ENCODE data around the gene NPAS3. TPM values are rescaled to one million over a fixed set of nuclear protein-coding genes. Genes with fewer than 3 reads are reported as not detected.

Gene NPAS3
- total RNA-seq, 4 donors from 2014 or later = 0.13 to 1.1 (median 0.47) TPM; not detected in 1

- 41 to 51% methylated on average over 10 to 11 of the region's 11 CpGs for WGBS, 2 donors
- Histone ChIP-seq H3K36me3 (no peaks in the 10 kb centered on the region), H3K27me3 (no peaks in the 10 kb centered on the region), H3K4me1 (peaks cover 0 to 6% (median 0%) of the 10 kb centered on the region in 3 donors), H3K27ac (no peak overlapping the region), H3K4me3 (no peak overlapping the region), H3K9me3 (no peaks in the 10 kb centered on the region)
- no peak for TF ChIP-seq CTCF (IDR thresholded peaks at IDR 0.05)
- TF ChIP-seq POLR2A (IDR thresholded peaks at IDR 0.05) = no peak
- no peak for DNase-seq
- intact Hi-C loops (cut with DNase I) = no loop called here
Observed at GRCh38 chr14:33774723-33775470, 836.2 kb downstream of the NPAS3 start.

GRCh38 chr14:33776871-33777270 is 838.2 kb downstream of the NPAS3 start:
- Histone ChIP-seq H3K27me3 (no peaks in the 10 kb centered on the region), H3K4me3 (no peak overlapping the region), H3K27ac (no peak overlapping the region), H3K4me1 (peaks cover 0 to 6% (median 0%) of the 10 kb centered on the region in 3 donors), H3K9me3 (no peaks in the 10 kb centered on the region), H3K36me3 (no peaks in the 10 kb centered on the region)
- no peak for DNase-seq
- TF ChIP-seq CTCF (IDR thresholded peaks at IDR 0.05) (no peak), POLR2A (IDR thresholded peaks at IDR 0.05) (no peak)
- WGBS, 2 donors = 86 to 93% methylated on average over 6 of the region's 6 CpGs
- intact Hi-C loops (cut with DNase I) = no loop called here

GRCh38 chr14:33777681-33778080 is 839.0 kb downstream of the NPAS3 start:
- Histone ChIP-seq H3K9me3 (no peaks in the 10 kb centered on the region), H3K27me3 (no peaks in the 10 kb centered on the region), H3K4me3 (no peak overlapping the region), H3K4me1 (peaks cover 0 to 6% (median 0%) of the 10 kb centered on the region in 3 donors), H3K36me3 (no peaks in the 10 kb centered on the region), H3K27ac (no peak overlapping the region)
- TF ChIP-seq POLR2A (IDR thresholded peaks at IDR 0.05) (no peak), CTCF (IDR thresholded peaks at IDR 0.05) (no peak)
- DNase-seq = no peak
- intact Hi-C loops (cut with DNase I) = no loop called here
- WGBS, 2 donors = 38 to 49% methylated on average over 7 of the region's 7 CpGs

- no peak for DNase-seq
- Histone ChIP-seq H3K9me3 (no peaks in the 10 kb centered on the region), H3K4me1 (peaks cover 0 to 3% (median 0%) of the 10 kb centered on the region in 3 donors), H3K36me3 (no peaks in the 10 kb centered on the region), H3K27ac (no peak overlapping the region), H3K4me3 (no peak overlapping the region), H3K27me3 (no peaks in the 10 kb centered on the region)
- TF ChIP-seq CTCF (IDR thresholded peaks at IDR 0.05) (no peak), POLR2A (IDR thresholded peaks at IDR 0.05) (no peak)
- 76 to 83% methylated on average over 4 of the region's 4 CpGs for WGBS, 2 donors
- intact Hi-C loops (cut with DNase I) = no loop called here
Observed at GRCh38 chr14:33780035-33780434, 841.4 kb downstream of the NPAS3 start.

GRCh38 chr14:33781236-33781635 is 842.6 kb downstream of the NPAS3 start:
- WGBS, 2 donors = 25 to 26% methylated on average over 2 of the region's 2 CpGs
- no peaks in the 10 kb centered on the region for H3K4me1 ChIP-seq
- DNase-seq = no peak
- H3K9me3 ChIP-seq = no peaks in the 10 kb centered on the region
- H3K27ac ChIP-seq = no peak overlapping the region
- no peaks in the 10 kb centered on the region for H3K27me3 ChIP-seq
- H3K4me3 ChIP-seq = no peak overlapping the region
- intact Hi-C loops (cut with DNase I) = no loop called here
- TF ChIP-seq CTCF (IDR thresholded peaks at IDR 0.05) = no peak
- TF ChIP-seq POLR2A (IDR thresholded peaks at IDR 0.05) = no peak
- H3K36me3 ChIP-seq = no peaks in the 10 kb centered on the region
